GM18519 (cell line): ENCODE data around the gene SIGLEC5.
"Not testable (repeated sequence)": the region's sequence is repeated elsewhere in the genome, so short reads cannot be mapped to it uniquely, and the experiment has no call there.

Experiments
- ATAC-seq: cut with Tn5 transposase; IDR thresholded peaks from one replicate; pipeline ENCODE4 v1.9.1; 2021; ENCODE audit warnings: mild to moderate bottlenecking, moderate library complexity; ENCODE audit not compliant: unreplicated experiment, low FRiP score

The SIGLEC5 gene, protein sequence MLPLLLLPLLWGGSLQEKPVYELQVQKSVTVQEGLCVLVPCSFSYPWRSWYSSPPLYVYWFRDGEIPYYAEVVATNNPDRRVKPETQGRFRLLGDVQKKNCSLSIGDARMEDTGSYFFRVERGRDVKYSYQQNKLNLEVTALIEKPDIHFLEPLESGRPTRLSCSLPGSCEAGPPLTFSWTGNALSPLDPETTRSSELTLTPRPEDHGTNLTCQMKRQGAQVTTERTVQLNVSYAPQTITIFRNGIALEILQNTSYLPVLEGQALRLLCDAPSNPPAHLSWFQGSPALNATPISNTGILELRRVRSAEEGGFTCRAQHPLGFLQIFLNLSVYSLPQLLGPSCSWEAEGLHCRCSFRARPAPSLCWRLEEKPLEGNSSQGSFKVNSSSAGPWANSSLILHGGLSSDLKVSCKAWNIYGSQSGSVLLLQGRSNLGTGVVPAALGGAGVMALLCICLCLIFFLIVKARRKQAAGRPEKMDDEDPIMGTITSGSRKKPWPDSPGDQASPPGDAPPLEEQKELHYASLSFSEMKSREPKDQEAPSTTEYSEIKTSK

GRCh38 chr19:51630315-51630714 is at the start of gene SIGLEC5:
Gene SIGLEC5 (minus strand): TSS chr19:51630401. CDS start chr19:51630335, 66 bp downstream.
- not testable (repeated sequence) for ATAC-seq

- ATAC-seq = no peak
Observed at GRCh38 chr19:51676566-51677083, 46.4 kb upstream of the SIGLEC5 start.

GRCh38 chr19:51675911-51676565 is 45.8 kb upstream of the SIGLEC5 start:
- not testable (repeated sequence) for ATAC-seq

- ATAC-seq = no peak
Observed at GRCh38 chr19:51668216-51668615, 38.0 kb upstream of the SIGLEC5 start.

DNA sequence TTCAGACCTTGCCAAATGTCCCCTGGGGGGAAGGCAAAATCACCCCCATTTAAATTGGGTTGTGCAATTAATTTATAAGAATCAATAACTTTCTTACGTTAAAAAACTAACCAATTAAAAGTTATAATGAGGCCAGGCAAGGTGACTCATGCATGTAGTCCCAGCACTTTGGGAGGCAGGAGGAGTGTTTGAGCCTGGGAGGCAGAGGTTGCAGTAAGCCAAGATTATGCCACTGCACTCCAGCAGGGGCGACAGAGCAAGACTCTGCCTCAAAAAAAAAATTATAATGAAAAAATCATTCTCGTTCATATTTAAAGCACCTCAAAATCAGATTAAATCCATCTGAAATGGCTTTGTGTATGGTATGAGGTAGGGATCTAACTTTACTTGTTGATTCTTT is 34.8 kb upstream of the SIGLEC5 start:
- ATAC-seq = no peak

- ATAC-seq = no peak
Observed at GRCh38 chr19:51664131-51664530, 33.9 kb upstream of the SIGLEC5 start.

DNA sequence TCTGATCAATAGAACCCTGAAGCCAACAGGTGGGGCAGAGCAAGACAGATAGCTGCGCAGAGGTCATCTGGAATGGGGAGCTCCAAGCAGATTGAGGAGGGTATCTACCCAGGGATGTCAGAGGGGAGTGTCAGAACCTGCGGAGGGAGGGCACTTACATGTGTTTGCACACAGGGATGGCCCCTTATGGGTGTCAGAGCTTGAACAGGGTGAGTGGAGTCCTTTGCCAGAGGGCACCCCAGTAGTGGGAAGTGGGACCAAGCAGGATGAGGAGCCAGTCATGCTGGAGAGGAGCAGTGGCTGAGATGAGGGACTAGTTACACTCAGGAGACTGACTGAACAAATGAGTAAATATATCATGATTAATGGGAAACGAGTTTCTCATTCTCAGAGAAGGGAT is 33.4 kb upstream of the SIGLEC5 start:
- ATAC-seq = no peak

DNA sequence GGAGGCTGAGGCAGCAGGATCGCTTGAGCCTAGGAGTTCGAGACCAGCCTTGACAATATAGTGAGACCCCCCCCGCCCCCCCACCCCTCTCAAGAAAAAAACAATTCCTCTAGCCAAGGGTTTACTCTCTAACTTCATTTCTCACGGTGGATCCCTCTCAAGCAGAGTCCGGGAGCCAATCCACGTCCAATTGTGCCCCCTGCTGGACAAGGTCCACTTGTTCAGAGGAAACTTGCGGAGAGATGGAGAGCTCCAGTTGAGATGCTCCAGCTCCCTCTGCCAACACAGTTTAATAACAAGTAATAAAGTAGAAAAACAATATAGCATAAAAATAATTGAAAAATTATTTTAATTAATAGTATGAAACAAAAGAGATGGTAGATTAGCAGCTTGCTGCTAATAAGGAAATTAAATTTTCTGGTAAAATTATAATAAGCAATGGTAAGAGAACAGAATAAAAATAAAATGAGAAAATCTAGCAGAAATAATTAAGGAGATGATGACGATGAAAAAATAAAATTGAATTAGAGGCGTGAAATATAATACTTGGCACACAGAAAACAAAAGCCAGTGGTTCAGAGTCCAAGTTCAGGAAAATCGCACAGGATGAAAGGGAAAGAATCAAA is 30.9 kb upstream of the SIGLEC5 start:
- ATAC-seq = no peak

DNA sequence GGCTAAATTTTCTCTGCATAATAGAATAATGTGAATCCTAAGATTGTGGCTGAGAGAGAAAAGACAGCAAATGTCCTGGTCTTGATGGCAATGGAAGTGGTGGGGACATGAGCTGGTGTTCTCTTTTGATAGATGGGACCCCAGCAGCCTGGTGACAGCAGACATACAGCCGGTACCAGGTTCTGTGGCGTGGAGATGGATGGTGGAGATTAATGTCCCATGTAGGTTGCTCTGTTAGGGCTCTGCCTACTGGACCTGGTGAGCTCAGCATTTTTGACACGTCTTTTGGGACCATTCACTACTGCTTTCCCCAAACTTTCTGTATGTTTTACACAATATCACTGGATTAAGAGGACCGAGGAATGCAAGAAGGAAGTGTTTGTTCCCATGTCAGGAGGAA is 24.6 kb upstream of the SIGLEC5 start:
- no peak for ATAC-seq

DNA sequence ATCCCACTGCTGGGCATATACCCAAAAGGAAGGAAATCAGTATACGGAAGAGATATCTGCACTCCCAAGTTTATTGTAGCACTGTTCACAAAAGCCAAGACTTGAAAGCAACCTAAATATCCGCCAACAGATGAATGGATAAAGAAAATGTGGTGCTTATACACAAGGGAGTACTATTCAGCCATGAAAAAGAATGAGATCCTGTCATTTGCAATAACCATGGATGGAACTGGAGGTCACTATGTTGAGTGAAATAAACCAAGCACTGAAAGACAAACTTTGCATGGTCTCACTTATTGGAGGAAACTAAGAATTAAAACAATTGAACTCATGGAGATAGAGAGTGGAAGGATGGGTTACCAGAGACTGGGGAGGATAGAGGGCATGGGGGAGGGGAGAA is 23.0 kb upstream of the SIGLEC5 start:
- no peak for ATAC-seq

DNA sequence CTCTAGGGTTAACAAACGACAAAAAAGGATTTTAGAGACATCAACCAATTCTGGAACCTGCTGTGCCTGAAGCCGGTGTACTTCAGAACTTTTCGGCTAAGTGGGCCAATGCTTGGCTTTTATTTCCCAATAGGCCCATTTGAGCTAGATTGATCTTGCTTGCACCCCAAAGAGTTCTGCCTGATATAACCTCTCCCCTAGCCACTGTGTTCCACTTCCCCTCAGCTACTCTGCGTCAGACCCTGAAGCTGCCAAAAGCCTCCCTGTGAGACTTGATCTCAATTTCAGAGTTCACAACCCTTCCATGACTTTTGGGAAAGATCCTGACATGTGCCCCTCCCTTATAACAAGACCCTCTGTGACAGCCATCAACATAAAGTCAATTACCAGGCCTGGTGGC is 22.1 kb upstream of the SIGLEC5 start:
- ATAC-seq = no peak

- ATAC-seq = no peak
Observed at GRCh38 chr19:51651216-51651846, 21.1 kb upstream of the SIGLEC5 start.

- ATAC-seq = no peak
Observed at GRCh38 chr19:51647318-51647717, 17.1 kb upstream of the SIGLEC5 start.

DNA sequence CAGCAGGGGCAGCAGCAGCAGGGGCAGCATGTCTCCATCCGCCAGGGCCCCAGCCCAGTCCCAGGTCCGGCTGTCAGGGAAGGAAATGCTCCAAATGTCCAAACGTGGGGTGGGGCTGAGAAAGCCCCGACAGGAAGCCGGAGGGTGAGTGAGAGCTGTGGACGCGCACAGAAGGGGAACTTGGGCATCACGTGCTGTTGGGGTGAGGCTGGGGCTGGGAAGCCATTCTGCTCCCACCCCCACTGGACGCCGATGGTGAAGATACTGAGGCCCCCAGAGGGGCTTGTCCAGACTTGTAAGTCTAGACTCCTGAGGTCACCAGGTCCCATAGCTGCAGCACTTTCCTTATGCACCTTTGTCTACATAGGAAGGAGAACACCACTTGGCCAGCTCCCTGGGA is 16.5 kb upstream of the SIGLEC5 start, which contains the start of gene SIGLEC14:
SIGLEC14 (minus strand) TSS at position 96 of the 400 bp plus-strand sequence; CDS start at position 30, 66 bp downstream.
- ATAC-seq = not testable (repeated sequence)

DNA sequence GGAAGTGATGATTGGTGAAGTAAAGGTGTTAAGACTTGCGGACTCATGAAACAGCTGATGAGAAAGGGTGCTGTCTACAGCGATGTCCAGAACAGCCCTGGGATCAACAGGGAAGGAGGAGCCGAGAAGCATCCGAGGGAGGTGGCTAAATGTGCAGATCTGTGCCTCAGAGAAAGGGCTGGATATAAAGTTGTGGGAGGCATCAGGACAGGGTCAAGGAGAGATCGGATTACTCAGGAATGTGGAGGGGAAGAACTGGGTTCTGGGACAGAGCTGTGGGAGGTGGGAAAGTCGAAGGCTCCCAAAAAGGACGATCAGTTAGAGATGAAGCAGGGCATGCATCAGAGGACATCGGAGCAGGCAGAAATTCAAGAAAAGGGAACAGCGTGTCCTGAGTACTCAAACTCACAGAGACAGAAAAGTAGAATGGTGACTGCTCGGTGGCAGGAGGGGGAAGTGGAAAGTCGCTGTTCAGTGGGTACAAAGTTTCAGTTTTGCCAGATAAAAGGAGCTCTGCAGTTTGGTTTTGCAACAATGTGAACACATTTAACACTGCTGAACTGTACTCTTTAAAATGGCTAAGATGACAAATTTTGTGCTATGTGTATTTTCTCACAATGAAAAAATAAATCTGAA is 14.6 kb upstream of the SIGLEC5 start:
- no peak for ATAC-seq

GRCh38 chr19:51641648-51642047 is 11.4 kb upstream of the SIGLEC5 start:
- no peak for ATAC-seq

DNA sequence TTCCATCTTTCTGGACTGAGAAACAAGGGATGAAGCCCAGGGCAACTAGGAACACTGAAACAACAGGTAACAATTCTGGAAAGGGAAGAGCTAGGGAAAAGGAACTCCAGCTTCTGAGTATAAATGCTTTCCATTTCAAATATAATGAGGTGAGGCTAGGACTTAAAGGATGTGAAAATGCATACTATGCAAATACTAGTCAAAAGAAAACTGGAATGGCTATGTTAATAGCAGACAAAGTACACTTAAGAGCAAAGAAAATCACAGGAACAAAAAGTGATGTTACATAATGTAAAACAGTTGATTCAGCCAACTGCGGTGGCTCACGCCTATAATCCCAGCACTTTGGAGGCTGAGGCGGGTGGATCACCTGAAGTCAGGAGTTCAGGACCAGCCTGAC is 10.2 kb upstream of the SIGLEC5 start:
- no peak for ATAC-seq

- no peak for ATAC-seq
Observed at GRCh38 chr19:51639916-51640315, 9.7 kb upstream of the SIGLEC5 start.

DNA sequence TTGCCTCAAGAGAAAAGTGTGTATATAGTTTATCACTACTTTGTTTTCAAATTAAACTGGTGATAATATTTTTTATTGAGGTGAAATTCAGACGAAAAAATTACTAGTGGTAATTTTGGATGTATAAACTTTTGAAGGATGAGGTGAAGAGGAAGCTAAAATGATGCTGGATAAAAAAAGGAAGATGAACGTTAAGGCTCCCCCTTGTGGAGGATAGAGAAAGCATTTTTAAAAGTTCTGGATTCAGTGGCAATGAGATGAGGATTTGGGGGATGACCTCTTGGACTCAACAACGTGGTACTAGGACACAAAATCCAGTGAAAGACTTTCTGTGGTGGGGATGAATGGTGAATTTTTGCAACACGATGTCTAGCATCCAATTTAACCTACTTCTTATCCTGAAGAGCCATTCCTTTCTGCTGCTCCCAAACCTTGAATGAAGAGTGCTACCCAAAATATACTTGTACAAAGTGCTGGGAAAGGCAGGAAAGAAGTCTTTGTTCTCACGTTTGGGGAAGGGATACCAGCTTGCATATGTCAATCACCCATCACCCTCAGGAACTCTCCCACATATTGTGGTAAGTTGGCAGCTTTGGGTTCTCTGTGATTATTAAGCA is 7.3 kb upstream of the SIGLEC5 start:
- ATAC-seq = no peak
